ENCODE data around the gene MGST2. TPM values are rescaled to one million over a fixed set of nuclear protein-coding genes. Genes with fewer than 3 reads are reported as not detected.
"Not testable (repeated sequence)": the region's sequence is repeated elsewhere in the genome, so short reads cannot be mapped to it uniquely, and the experiment has no call there.

Gene MGST2
- 133 and 143 TPM in 2 replicates for total RNA-seq

DNA sequence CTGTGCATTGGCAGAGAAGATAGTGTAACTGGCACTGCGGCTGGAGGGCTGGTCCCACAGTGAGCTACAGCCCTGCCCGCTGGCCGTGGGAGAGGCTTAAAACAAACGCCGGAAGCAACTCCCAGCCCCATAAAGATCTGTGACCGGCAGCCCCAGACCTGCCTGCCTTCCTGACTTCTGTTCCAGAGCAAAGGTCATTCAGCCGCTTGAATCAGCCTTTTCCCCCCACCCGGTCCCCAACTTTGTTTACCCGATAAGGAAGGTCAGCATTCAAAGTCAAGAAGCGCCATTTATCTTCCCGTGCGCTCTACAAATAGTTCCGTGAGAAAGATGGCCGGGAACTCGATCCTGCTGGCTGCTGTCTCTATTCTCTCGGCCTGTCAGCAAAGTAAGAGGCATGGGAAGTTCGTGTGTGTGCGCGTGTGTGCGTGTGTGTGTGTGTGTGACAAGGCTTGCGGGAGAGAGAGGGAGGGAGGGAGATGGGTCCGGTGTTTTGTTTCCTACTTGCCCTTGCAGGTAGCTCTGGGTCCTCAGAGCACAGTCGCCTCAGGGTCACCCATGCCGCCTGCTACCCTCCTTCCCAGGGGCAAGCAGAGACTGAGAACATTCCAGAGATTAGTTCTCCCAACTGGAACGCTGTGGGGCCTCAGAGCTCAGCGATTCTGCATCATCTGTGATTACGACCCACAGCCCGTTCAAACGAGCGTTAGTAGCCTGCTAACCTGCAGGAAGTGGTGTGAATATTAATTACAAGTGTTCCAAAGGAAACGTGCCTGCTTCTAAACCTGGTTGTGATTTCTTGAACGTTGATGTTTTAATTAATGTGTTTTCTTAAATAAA lies at the start of gene MGST2:
MGST2 (plus strand) TSS at position 130 of the 840 bp plus-strand sequence; CDS start at position 331, 201 bp downstream.
- DNase-seq (ENCODE audit: extremely low read depth, low read depth, low spot score): no peak

DNA sequence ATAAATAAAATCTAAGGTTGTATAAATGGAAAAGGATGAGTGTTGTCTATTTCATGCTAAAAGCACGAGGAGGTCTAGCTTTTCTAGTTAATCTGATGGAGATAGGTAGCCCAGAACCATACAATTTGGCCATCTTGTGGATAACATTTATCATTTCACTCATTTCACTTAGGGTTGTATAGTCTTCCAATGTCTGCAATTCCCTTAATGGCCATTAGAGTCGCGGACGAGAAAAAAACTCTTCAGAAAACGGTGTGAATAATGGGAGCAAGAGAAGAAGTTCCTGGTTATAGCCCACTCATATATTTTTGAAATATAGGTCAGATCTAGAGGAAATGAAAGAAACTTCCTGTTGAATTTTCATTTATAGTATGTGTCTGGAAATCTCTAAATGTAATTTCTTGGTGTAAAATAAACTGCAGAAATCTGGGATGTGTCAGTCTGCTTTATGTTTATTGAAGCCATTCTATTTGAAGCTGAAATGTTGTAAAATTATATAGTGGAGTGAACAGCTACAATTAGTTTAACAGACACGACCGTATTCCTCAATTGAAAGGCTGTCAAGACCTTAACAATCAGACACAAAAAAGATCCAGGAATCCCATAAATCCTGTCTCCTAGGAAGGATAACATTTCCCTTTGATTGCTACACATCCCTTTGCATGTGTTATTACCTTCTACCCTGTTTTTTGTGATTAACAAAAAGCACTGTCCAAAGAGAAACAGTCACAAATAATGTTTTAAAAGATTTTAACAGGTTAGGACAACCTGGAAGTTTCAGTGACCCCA lies 47.7 kb upstream of the MGST2 start:
- DNase-seq (ENCODE audit: extremely low read depth, low read depth, low spot score): no peak

DNA sequence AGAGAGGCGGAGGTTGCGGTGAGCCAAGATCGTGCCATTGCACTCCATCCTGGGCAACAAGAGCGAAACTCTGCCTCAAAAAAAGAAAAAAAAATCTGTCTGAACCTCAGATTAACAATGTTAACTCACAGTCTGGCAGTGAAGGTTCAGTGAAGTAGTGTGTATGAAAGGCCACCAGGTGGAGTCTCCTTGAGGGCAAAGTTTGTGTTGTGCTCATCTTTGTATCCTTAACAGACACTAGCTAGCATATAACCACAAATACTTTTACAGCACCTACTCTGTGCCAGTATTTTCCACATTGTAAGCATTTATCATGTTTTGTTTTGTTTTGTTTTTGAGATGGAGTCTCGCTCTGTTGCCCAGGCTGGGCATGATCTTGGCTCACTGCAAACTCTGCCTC lies 46.0 kb upstream of the MGST2 start:
- no peak for DNase-seq (ENCODE audit: extremely low read depth, low read depth, low spot score)

DNA sequence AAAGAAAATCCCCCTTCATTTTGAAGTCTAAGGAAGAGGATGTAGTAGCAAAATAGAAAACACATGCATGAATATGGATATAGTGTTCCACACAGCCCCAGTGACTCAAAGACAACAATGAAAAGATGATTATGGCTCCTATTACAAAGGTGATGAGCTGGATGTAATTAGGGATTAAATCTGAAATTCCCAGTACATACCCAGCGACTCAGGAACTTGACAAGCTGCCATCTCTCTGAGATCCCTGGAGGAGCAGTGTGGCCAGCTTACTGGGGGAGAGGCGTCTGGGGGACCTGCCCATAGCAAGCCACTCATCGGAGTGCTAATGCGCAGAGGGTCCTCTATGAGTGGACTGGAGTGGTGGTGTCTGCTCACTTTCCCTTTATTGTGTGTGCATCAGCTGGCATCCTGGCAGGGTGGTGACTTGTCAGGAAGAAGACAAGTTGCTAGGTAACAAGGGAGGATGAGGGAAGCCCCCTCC lies 42.7 kb upstream of the MGST2 start:
- DNase-seq (ENCODE audit: extremely low read depth, low read depth, low spot score): no peak

DNA sequence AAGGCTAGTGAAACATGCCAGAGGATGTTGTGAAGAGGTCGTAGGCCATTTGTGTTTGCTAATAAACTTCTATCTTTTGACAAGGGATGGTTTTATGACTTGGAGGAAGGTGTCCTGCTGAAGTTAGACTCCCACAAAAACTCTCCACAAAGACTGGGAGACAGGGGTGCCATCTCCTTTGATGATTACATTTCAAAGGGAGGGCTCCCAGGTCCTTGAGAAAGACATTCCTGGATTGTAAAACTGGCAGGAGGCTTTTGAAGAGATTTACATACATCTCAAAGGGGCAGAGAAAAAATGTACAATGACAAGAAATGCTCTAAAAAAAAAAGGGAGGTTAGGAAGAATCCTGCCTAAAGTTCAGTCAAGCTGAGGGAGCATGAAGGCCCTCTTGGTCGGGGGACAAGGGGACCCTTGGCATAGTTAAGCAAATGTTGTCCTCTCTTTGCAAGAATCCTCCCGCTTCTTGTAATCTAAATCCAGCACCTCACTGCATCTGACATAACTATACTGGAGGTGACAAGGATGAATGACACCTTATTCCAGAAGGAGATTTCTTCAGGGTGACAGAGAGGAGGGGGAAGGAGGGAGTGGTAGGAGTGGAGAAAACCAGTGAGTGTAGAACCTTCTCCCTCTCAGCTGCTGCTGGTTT lies 41.1 kb upstream of the MGST2 start:
- no peak for DNase-seq (ENCODE audit: extremely low read depth, low read depth, low spot score)

DNA sequence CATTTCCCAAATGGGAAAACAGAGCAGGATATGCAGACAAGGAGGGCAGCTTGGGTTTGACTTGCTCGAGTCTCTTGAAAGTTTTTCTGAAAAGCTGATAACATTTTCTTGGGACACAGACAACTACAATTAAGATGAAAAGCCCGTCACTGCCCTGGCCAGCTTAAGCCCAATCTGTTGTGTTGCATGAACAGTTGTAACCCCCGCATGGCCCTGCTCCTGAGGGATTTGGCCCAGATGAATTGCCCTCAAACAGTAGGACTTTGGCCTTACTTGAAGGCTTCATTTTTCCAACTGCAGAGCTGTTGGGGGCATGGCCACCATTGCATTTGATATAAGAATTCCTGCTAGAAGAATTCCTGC lies 40.5 kb upstream of the MGST2 start:
- no peak for DNase-seq (ENCODE audit: extremely low read depth, low read depth, low spot score)

DNA sequence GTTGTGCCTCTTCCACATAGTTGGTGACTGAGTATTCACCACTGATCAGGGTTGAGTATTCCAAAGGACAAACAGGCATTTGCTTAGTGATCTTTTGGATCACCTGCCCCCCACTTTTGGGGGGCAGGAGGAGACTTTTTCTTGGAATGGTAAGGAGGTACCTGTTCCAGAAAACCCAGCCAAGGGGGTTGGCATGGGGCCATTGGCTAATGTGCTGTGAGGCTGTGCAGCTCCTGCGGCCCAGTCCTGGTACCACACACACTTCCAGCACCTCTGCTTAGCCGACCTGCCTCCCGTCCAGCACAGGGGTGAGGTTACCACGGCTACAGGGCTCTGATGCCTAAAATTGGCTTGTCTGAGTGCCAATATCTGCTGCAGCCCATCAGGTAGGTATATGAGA lies 40.1 kb upstream of the MGST2 start:
- no peak for DNase-seq (ENCODE audit: extremely low read depth, low read depth, low spot score)

DNA sequence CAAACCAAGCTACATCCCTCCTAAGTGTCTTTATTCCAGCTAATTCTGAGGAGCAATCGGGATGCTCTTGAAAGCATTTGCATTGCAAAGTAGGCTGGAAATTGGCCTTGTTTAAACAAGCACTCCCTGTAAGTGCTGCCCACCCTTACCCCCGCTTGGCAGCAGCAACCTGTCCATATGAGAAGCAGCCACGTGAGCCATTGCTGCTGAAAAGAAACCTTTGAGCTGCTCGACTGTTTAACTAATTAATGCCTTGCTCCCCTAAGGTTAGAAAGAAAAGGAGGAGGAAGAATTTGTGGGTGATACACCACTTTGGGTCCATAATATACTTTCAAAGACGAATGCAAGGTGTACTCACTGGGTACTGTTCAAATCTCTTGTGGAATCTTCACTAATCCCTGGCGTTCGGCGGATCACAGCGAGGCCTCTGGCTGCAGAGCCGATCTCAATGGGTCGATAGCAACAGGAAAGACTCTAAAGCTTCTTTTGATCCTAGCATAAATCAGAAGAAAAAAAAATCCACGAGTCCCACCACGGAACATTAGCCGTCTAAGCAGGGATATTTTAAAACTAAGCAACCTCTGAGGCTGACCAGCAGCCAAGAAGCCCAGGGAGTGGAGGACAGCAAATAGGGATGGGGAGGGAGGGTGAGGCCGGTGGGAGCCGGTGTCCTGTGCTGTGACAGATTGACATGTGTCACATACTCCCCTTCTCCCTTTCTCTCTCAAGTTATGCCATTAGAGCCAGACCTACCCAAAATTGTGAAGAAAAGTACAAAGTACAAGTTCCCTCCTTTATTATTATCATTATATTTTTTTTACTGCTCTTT lies 37.2 kb upstream of the MGST2 start:
- no peak for DNase-seq (ENCODE audit: extremely low read depth, low read depth, low spot score)

DNA sequence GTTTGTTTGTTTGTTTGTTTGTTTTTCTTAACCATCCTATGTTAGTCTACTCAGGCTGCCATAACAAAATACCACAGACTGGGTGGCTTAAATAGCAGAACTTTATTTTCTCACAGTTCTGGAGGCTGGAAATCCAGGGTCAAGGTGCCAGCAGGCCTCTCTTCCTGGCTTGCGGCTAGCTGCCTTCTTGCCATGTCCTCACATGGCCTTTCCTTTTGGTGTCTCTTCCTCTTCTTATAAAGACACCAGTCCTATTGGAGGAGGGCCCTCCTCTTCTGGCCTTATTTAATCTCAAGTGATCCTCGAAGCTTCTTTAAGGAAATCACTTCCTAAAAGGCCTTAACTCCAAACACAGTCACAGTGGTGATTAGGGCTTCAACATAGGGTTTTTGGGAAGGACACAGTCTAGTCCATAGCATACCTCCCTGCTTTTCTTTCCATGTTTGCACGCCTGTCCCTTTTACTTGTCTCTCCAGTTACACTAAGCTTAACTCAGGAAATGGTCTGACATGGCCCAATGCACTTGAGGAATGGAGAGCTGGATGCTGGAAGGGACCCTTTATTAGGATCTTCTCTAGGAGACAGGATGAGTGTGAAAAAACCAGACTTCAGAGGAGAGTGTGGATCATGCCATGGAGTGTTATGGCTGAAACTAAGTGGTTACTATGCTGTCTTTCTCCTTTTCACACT lies 36.0 kb upstream of the MGST2 start:
- DNase-seq (ENCODE audit: extremely low read depth, low read depth, low spot score): no peak

DNA sequence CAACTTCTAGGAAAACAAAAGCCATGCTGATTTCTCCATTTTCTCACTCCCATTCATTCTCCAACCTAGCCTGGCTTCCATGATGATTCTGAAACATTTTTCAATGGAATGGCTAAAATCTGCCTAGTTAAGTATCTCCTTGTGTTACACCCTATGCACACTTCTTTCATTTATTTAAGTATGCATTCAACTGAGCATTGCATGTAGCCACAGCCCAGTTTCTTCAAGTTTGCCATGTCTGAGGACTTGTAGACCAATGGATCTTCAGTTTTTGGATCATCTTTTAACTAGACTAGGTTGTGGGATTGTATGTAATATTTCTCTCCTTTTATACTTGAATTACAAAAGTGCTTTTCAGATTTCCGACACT lies 35.5 kb upstream of the MGST2 start:
- no peak for DNase-seq (ENCODE audit: extremely low read depth, low read depth, low spot score)

DNA sequence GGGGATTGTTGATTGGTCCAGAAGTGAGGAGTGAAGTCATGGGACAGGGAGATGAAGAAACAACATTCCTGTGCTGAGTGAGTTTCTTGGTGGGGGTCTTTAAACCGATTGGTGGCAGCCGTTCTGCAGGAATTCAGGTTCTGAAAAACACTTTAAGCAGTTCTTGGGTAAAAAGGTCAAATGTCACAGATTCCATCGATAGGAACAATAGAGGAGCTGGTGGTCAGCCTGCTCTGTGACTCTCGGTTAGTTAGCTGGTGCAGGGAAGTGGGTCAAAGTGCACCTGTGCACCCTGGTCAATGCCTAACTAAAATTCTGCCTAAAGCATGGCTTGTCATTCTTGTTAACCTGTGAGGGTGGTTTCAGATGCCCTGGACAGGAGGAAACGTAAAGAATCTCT lies 34.6 kb upstream of the MGST2 start:
- DNase-seq (ENCODE audit: extremely low read depth, low read depth, low spot score): no peak

DNA sequence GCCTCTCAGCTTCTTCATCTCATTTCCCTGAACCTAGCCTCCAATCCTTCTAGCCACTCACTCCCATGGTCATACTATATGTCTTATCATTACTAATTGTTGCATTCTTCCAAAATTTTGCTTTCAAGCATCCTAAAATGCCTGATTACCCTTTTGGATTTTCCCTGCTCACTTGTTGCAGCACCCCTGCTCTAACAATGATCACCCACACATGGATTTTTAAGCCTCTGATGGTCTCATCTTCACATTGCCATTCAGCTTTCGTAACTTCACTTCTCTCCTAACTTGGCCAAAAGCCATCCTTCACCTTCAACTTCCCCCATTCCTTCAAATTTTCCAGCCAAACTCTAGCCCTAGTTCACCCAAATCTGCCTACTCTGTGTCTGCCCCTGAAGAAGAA lies 33.8 kb upstream of the MGST2 start:
- no peak for DNase-seq (ENCODE audit: extremely low read depth, low read depth, low spot score)

DNA sequence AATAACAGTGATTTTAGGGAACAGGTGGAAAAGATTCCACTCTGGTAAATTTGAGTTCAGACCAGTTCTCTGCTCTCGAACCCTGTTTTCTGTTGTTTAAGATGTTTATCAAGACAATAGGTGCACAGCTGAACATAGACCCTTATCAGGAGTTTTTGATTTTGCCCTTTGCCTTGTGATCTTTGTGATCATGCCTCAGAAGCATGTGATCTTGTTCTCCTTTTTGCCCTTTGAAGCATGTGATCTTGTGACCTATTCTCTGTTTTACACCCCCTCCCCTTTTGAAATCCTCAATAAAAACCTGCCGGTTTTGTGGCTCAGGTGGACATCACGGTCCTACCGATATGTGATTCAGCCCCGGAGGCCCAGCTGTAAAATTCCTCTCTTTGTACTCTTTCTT lies 32.9 kb upstream of the MGST2 start:
- not testable (repeated sequence) for DNase-seq (ENCODE audit: extremely low read depth, low read depth, low spot score)

DNA sequence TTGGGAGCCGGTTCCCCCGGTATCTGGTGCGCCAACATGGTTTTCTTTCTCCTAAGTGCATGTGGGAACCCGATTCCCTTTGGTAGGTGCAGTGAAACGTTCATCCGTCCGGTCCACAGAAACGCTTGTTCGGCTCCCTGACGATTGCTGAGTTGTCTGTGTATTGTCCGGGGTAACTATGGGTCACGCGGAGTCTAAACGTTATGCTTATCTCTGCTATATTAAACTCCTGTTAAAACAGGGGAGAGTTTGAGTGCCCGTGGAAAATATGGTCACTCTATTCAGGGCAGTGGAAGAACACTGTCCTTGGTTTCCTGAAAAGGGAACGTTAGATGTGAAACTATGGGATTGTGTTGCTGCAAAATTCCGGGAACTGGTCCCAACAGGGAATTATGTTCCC lies 32.4 kb upstream of the MGST2 start:
- no peak for DNase-seq (ENCODE audit: extremely low read depth, low read depth, low spot score)

DNA sequence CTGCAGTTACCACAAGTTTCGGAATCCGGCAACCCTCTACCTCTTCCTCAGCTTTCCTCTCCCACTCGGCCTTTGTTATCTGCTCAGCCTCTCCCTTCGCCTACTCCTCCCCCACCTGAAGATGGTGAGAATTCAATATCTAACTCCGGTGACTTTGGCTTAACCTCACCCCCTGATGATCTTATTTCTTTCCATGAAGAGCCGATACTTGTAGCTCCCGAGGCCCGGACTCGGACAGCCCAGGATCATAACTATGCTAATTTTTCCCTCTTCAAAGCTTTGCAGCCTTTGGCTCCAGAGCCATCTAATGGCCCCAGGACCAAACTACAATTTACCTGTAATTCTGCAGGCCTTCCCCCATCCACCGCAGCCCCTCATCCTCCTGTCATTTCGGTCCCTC lies 32.0 kb upstream of the MGST2 start:
- no peak for DNase-seq (ENCODE audit: extremely low read depth, low read depth, low spot score)

DNA sequence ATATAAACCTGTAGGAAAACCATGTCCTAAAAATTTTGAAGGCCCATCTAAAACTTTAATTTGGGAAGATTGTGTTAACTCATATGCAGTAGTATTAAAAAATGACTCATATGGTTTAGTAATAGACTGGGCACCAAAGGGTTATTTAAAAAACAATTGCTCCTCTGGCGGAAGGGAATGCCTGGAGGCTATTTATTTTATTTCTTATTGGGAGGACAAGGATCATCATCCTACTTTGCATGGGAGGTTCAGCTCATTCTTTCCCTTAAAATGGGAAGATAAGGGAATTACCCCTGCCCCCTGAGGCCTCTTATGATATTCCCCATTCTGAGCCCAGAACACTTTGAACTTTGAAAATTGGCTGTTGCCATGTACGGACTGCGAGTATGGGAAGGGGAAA lies 29.7 kb upstream of the MGST2 start:
- DNase-seq (ENCODE audit: extremely low read depth, low read depth, low spot score): no peak

DNA sequence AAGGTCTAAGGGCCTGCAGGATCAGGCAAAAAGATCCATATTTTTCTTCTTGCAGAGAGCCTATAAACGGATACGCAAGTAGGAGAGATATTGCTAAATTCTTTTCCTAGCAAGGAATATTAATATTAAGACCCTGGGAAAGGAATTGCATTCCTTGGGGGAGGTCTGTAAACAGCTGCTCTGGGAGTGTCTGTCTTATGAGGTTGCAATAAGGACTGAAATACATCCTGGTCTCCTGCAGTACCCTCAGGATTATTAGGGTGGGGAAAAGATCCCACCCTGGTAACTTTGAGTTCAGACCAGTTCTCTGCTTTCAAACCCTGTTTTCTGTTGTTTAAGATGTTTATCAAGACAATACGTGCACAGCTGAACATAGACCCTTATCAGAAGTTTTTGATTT lies 27.3 kb upstream of the MGST2 start:
- DNase-seq (ENCODE audit: extremely low read depth, low read depth, low spot score): not testable (repeated sequence)

DNA sequence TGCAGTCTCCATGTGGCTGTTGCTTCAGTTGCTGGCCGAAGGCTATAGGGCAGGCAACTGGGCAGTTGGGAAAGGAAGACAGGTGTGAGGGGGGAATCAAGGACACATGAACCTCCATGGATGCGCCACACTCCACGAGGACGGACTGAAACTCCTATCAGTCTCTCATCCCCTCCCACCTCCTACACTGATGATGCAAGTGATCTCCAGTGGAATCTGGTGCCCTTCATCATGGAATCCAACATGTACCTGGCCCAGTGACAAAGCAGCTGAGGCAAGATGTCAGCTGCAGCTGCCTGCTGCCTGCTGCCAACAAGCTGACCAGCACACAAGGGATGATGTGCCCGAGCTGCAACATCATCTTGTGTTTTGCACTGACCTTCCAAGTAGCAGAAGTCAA lies 26.0 kb upstream of the MGST2 start:
- DNase-seq (ENCODE audit: extremely low read depth, low read depth, low spot score): no peak

DNA sequence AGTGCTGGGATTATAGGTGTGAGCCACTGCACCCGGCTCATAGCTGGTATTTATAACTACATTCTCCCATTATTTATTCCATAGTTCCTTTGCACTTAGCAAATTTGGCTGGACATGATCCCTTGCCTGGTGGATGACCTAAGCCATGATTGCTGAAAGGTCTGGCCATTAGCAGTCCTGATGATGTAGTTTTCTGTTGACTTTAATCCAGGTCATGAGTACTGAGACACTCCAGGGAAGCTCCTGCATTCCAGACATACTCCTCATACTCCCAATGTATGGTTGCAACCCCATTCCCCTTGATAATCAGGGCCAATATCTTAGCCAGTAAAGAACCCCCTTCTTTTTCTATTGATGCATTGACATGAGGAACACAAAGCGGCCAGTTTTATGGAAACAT lies 24.4 kb upstream of the MGST2 start:
- DNase-seq (ENCODE audit: extremely low read depth, low read depth, low spot score): no peak

DNA sequence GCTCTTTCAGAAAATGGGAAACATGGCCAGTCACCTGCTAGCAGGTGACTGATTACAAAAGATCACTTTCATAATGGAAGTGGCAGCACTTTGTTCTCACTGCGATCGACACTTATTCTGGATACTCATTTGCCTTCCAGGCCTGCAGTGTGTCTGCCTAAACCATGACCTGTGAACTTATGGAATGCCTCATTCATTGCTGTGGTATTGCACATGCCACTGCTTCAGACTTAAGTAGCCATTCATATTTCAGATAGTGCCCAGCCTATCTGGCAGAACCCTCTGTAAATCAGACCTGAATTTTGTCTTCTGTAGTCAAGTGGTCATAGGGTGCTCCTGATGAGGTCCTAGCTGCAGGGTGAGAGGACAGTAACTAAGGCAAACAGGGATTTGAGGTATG lies 23.3 kb upstream of the MGST2 start:
- DNase-seq (ENCODE audit: extremely low read depth, low read depth, low spot score): no peak

All from glomerular endothelial cell (primary cell).